IMR-90 (cell line): ENCODE data around the gene NEMP1. TPM values are rescaled to one million over a fixed set of nuclear protein-coding genes. Genes with fewer than 3 reads are reported as not detected.

Experiments used
- ATAC-seq: fragments of 200-7000 bp; cut with Tn5 transposase; 2 replicates; pipeline ENCODE4 v1.9.1; 2020; ENCODE audit warnings: low read depth, mild to moderate bottlenecking, moderate library complexity
- BruUV-seq: library from RNA; stranded (reverse); fragments of 400-500 nt; replicated peaks from 2 replicates; lab custom pipeline; 2021; lab: Mats Ljungman, UMichigan
- CTCF ChIA-PET: fragments of 300-600 bp; formaldehyde crosslinking; extraction: SDS; loops from one replicate; lab custom pipeline; 2021; ENCODE audit warnings: antibody characterized with exemption; lab: Yijun Ruan, JAX
- POLR2A ChIA-PET: fragments of 300-600 bp; sonication (Branson Sonifier 250); formaldehyde crosslinking; loops from one replicate; lab custom pipeline; 2022; ENCODE audit warnings: antibody characterized with exemption; ENCODE audit not compliant: unreplicated experiment; lab: Charles Lee
- DNase-seq: peaks from one replicate; pipeline ENCODE4 v3.0.0; 2013
- H2AFZ ChIP-seq: replicated peaks from 2 replicates; pipeline ENCODE3; 2013; ENCODE audit warnings: low read length, mild to moderate bottlenecking; ENCODE audit not compliant: poor library complexity
- H2AK5ac ChIP-seq: 2 replicates; pipeline ENCODE4 v1.6.1; 2013; ENCODE audit warnings: low read depth, low read length, inconsistent platforms
- H2AK9ac ChIP-seq: replicated peaks from 2 replicates; pipeline ENCODE3; 2013; ENCODE audit warnings: mild to moderate bottlenecking, low read depth, low read length, moderate library complexity; ENCODE audit not compliant: poor library complexity
- H2BK120ac ChIP-seq: 2 replicates; pipeline ENCODE4 v1.6.1; 2013; ENCODE audit warnings: low read depth, low read length, inconsistent platforms
- H2BK15ac ChIP-seq: 3 replicates; pipeline ENCODE4 v1.6.1; 2013; ENCODE audit warnings: low read depth, low read length, inconsistent platforms
- H2BK20ac ChIP-seq: 2 replicates; pipeline ENCODE4 v1.6.1; 2013; ENCODE audit warnings: low read depth, mild to moderate bottlenecking, inconsistent platforms, low read length, moderate library complexity
- H2BK5ac ChIP-seq: 2 replicates; pipeline ENCODE4 v1.6.1; 2013; ENCODE audit warnings: mild to moderate bottlenecking, low read depth, low read length, inconsistent platforms; ENCODE audit not compliant: poor library complexity, severe bottlenecking
- H3K14ac ChIP-seq: replicated peaks from 2 replicates; pipeline ENCODE4 v1.6.1; 2013; ENCODE audit warnings: low read depth, low read length, inconsistent platforms
- H3K18ac ChIP-seq: 2 replicates; pipeline ENCODE4 v1.6.1; 2013; ENCODE audit warnings: low read depth, low read length, control low read depth
- H3K23ac ChIP-seq: 2 replicates; pipeline ENCODE4 v1.6.1; 2013; ENCODE audit warnings: low read depth, low read length, inconsistent platforms
- H3K27ac ChIP-seq: 2 replicates; pipeline ENCODE4 v1.5.1; 2013; ENCODE audit warnings: mild to moderate bottlenecking, control low read depth, low read length; ENCODE audit not compliant: insufficient read depth
- H3K27me3 ChIP-seq: 2 replicates; pipeline ENCODE4 v1.6.1; 2013; ENCODE audit warnings: low read length; ENCODE audit not compliant: control insufficient read depth, insufficient read depth
- H3K36me3 ChIP-seq: 2 replicates; pipeline ENCODE4 v1.6.1; 2013; ENCODE audit warnings: low read length, mixed read lengths; ENCODE audit not compliant: control insufficient read depth, insufficient read depth
- H3K4ac ChIP-seq: 2 replicates; pipeline ENCODE4 v1.6.1; 2013; ENCODE audit warnings: low read depth, low read length, inconsistent platforms
- H3K4me1 ChIP-seq: 2 replicates; pipeline ENCODE4 v1.6.1; 2013; ENCODE audit warnings: low read length, mixed read lengths; ENCODE audit not compliant: control insufficient read depth, insufficient read depth
- H3K4me2 ChIP-seq: 2 replicates; pipeline ENCODE4 v1.6.1; 2013; ENCODE audit warnings: low read depth, mild to moderate bottlenecking, control low read depth, low read length, moderate library complexity
- H3K4me3 ChIP-seq: 2 replicates; pipeline ENCODE4 v1.5.1; 2013; ENCODE audit warnings: low read depth, mild to moderate bottlenecking, control low read depth, low read length, moderate library complexity; ENCODE audit not compliant: insufficient read depth
- H3K56ac ChIP-seq: 2 replicates; pipeline ENCODE4 v1.6.1; 2013; ENCODE audit warnings: low read length, inconsistent platforms; ENCODE audit not compliant: insufficient read depth; ENCODE audit errors: extremely low read depth
- H3K79me1 ChIP-seq, 2 experiments: 2 replicates each; pipeline ENCODE4 v1.6.1; 2013; ENCODE audit warnings: low read length in 2 of 2, inconsistent platforms in 1 of 2, low read depth in 1 of 2
- H3K9ac ChIP-seq: 2 replicates; pipeline ENCODE4 v1.6.1; 2013; ENCODE audit warnings: low read depth, low read length, control low read depth
- H3K9me1 ChIP-seq: 2 replicates; pipeline ENCODE4 v1.6.1; 2013; ENCODE audit warnings: low read length, inconsistent platforms; ENCODE audit not compliant: insufficient read depth
- H3K9me3 ChIP-seq: 2 replicates; pipeline ENCODE4 v1.6.1; 2013; ENCODE audit warnings: low read length; ENCODE audit not compliant: control insufficient read depth, insufficient read depth
- H4K20me1 ChIP-seq: 2 replicates; pipeline ENCODE4 v1.6.1; 2013; ENCODE audit warnings: low read length, inconsistent platforms; ENCODE audit not compliant: insufficient read depth
- H4K5ac ChIP-seq: 2 replicates; pipeline ENCODE4 v1.6.1; 2013; ENCODE audit warnings: mild to moderate bottlenecking, low read depth, low read length, control low read depth
- H4K8ac ChIP-seq, 2 experiments: 2 replicates each; pipeline ENCODE4 v1.6.1; 2013; ENCODE audit warnings: low read depth in 2 of 2, low read length in 2 of 2, control low read depth in 1 of 2, inconsistent platforms in 1 of 2
- H4K91ac ChIP-seq: 2 replicates; pipeline ENCODE4 v1.6.1; 2013; ENCODE audit warnings: low read depth, low read length, inconsistent platforms; ENCODE audit not compliant: insufficient read depth
- CEBPB ChIP-seq: IDR thresholded peaks from 2 replicates; pipeline ENCODE4 v1.6.1; 2012; ENCODE audit warnings: low read depth, low read length, improper control_type of control experiment
- CHD1 ChIP-seq: IDR thresholded peaks from 2 replicates; pipeline ENCODE4 v1.6.1; 2012; ENCODE audit warnings: low read depth, low read length, improper control_type of control experiment
- CTCF ChIP-seq: conservative IDR thresholded peaks from 2 replicates; pipeline ENCODE4 v1.5.1; 2012; ENCODE audit warnings: mild to moderate bottlenecking, low read depth, low read length, improper control_type of control experiment
- FOS ChIP-seq: fragments of 150-350 bp; IDR thresholded peaks from 2 replicates; pipeline ENCODE4 v1.6.1; 2016; ENCODE audit warnings: low read depth, low read length
- MAZ ChIP-seq: IDR thresholded peaks from 2 replicates; pipeline ENCODE4 v1.6.1; 2012; ENCODE audit warnings: low read depth, mild to moderate bottlenecking, low read length, improper control_type of control experiment, moderate library complexity, borderline replicate concordance
- MXI1 ChIP-seq: IDR thresholded peaks from 2 replicates; pipeline ENCODE4 v1.6.1; 2012; ENCODE audit warnings: low read depth, mild to moderate bottlenecking, low read length, moderate library complexity, borderline replicate concordance
- NFE2L2 ChIP-seq: fragments of 150-350 bp; IDR thresholded peaks from 2 replicates; pipeline ENCODE4 v1.6.1; 2016; ENCODE audit warnings: low read depth, mild to moderate bottlenecking, low read length
- POLR2A ChIP-seq: IDR thresholded peaks from 2 replicates; pipeline ENCODE4 v1.6.1; 2012; ENCODE audit warnings: mild to moderate bottlenecking, low read depth, low read length
- RAD21 ChIP-seq: IDR thresholded peaks from 2 replicates; pipeline ENCODE4 v1.6.1; 2012; ENCODE audit warnings: low read length, improper control_type of control experiment
- RCOR1 ChIP-seq: IDR thresholded peaks from 2 replicates; pipeline ENCODE4 v1.6.1; 2012; ENCODE audit warnings: mild to moderate bottlenecking, low read length, improper control_type of control experiment; ENCODE audit not compliant: insufficient replicate concordance
- SMC3 ChIP-seq: fragments of 150-350 bp; IDR thresholded peaks from 2 replicates; pipeline ENCODE4 v1.6.1; 2016; ENCODE audit warnings: low read depth, mild to moderate bottlenecking, antibody characterized with exemption, low read length, moderate library complexity
- USF2 ChIP-seq: fragments of 150-350 bp; IDR thresholded peaks from 2 replicates; pipeline ENCODE4 v1.6.1; 2017; ENCODE audit warnings: mild to moderate bottlenecking, antibody characterized with exemption, low read length, low read depth
- WGBS, 2 experiments: methylation state at CpG; one replicate each; pipeline versions ENCODE4 v1.1.5 to v1.1.7; 2013; ENCODE audit warnings: missing lambda C conversion rate in 2 of 2; ENCODE audit not compliant: insufficient read length in 1 of 2; ENCODE audit errors: extremely low coverage in 2 of 2; 5-methylcytosine and 5-hydroxymethylcytosine counted together
- dilution Hi-C: fragments of 300-500 bp; cut with HindIII; formaldehyde crosslinking; loops from one replicate; pipeline ENCODE4 v1.14.3; 2018; ENCODE audit warnings: low sequenced_read_pairs; ENCODE audit not compliant: unreplicated experiment
- in situ Hi-C: fragments of 300-500 bp; cut with MboI; formaldehyde crosslinking; loops from 3 replicates; pipeline ENCODE4 v1.14.3; 2019; ENCODE audit warnings: low sequenced_read_pairs, inconsistent platforms, mixed read lengths
- intact Hi-C: fragments of 100-400 bp; cut with micrococcal nuclease; formaldehyde crosslinking; loops from 2 replicates; pipeline ENCODE4 v1.10.0; 2022
- polyA plus RNA-seq, 3 experiments: library from polyadenylated mRNA; depleted of rRNA; stranded (reverse); fragments of >200 nt; gene quantifications; 2 replicates each; pipeline ENCODE4 v1.2.3, GENCODE V29; 2012; ENCODE audit warnings: low replicate concordance in 1 of 3
- total RNA-seq: library from RNA; depleted of rRNA; stranded (reverse); fragments of >200 nt; gene quantifications from 2 replicates; pipeline ENCODE4 v1.2.3, GENCODE V29; 2012
- TF ChIP-seq, protein P1 (sequence below): fragments of 150-350 bp; IDR thresholded peaks from 2 replicates; pipeline ENCODE4 v1.6.1; 2016; ENCODE audit warnings: low read depth, mild to moderate bottlenecking, low read length, moderate library complexity, borderline replicate concordance

NEMP1 gene
- total and polyA plus RNA-seq, 2 of the 4 experiments (the other 2 are of a cell fraction), result 8.9 to 10.9 TPM

GRCh38 chr12:57048423-57049118 is 30.0 kb downstream of the NEMP1 start:
- Histone ChIP-seq H3K56ac (no peak overlapping the region), H3K36me3 (no peaks in the 10 kb centered on the region), H2BK20ac (0 out of 2 replicates have a peak overlapping the region, but pooled peaks have one; percentile 5), H3K9me3 (no peaks in the 10 kb centered on the region), H3K27me3 (peaks cover 20% of the 10 kb centered on the region), H4K91ac (no peak overlapping the region), H4K8ac (no peak overlapping the region), H3K79me1 (no peaks in the 10 kb centered on the region), H4K5ac (no peak overlapping the region), H3K4me1 (peaks cover 3% of the 10 kb centered on the region; the same call in 1 of the 2 replicates), H2AK5ac (no peak overlapping the region), H2BK5ac (no peak overlapping the region), H3K23ac (no peak overlapping the region), H4K20me1 (peaks cover 10% of the 10 kb centered on the region; the same call in 1 of the 2 replicates), H3K14ac (no peak overlapping the region), H3K9ac (no peak overlapping the region), H3K4ac (no peak overlapping the region), H2BK15ac (no peak overlapping the region), H3K4me2 (no peak overlapping the region), H3K4me3 (no peak overlapping the region), H2AFZ (peak overlapping the region; percentile 50), H3K18ac (no peak overlapping the region), H2AK9ac (peak overlapping the region; percentile 63), H2BK120ac (no peak overlapping the region), H3K9me1 (no peaks in the 10 kb centered on the region; the same call in 1 of the 2 replicates), H3K27ac (no peak overlapping the region)
- TF ChIP-seq RCOR1 (no peak), POLR2A (no peak), FOS (no peak), RAD21 (no peak), CEBPB (no peak), SMC3 (no peak), CTCF (no peak), MXI1 (no peak), NFE2L2 (no peak), CHD1 (no peak), MAZ (no peak), USF2 (no peak)
- TF ChIP-seq, protein P1, sequence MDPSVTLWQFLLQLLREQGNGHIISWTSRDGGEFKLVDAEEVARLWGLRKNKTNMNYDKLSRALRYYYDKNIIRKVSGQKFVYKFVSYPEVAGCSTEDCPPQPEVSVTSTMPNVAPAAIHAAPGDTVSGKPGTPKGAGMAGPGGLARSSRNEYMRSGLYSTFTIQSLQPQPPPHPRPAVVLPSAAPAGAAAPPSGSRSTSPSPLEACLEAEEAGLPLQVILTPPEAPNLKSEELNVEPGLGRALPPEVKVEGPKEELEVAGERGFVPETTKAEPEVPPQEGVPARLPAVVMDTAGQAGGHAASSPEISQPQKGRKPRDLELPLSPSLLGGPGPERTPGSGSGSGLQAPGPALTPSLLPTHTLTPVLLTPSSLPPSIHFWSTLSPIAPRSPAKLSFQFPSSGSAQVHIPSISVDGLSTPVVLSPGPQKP, result no peak
- ATAC-seq, result no peak
- intact Hi-C loops, result no loop called here
- dilution Hi-C loops, result no loop called here
- WGBS, 2 experiments, result no CpG with 5 or more reads among the region's 1 CpG
- ChIA-PET CTCF (no interaction called here), POLR2A (interaction anchor here (0.6 kb wide), 1 partner anchor 40 kb away, joined by 3 read pairs; no protein-coding TSS in a partner anchor)
- BruUV-seq, result no TSS peak
- in situ Hi-C loops, result no loop called here
- DNase-seq, result no peak
